ENCODE measurements around the gene SPDEF. TPM values are rescaled to one million over a fixed set of nuclear protein-coding genes. Genes with fewer than 3 reads are reported as not detected.

SPDEF gene
- total and polyA plus RNA-seq, 2 of the 13 experiments (the other 11 are each of a cell fraction or from before 2014, with no cell fraction given), result not detected

GRCh38 chr6:34568341-34569201, 12.4 kb upstream of the SPDEF start (continued):
- no peak for TF ChIP-seq ZKSCAN8 (CRISPR knock-in tag; IDR thresholded peaks at IDR 0.05; ENCODE audit: borderline replicate concordance)

GRCh38 chr6:34566830-34567546, 10.9 kb upstream of the SPDEF start:
- Histone ChIP-seq H3K9ac (ENCODE audit: insufficient read depth, low read depth, low read length) (no peak overlapping the region), H3K4me2 (ENCODE audit: low read depth, low read length) (peak overlapping the region; percentile 53), H3K4me1 (ENCODE audit: insufficient read depth, low read length) (peaks cover 71% of the 10 kb centered on the region), H3K79me2 (ENCODE audit: insufficient read depth, low read length) (no peaks in the 10 kb centered on the region), H2AFZ (ENCODE audit: low read length) (no peak overlapping the region), H3K27me3 (ENCODE audit: control insufficient read depth in 1 of 2, insufficient read depth in 2 of 2, low read length in 2 of 2) (peaks cover 6 to 34% of the 10 kb centered on the region in 2 experiments; a peak in 4 of 5 replicates), H3K27ac (ENCODE audit: extremely low read length, insufficient read depth, low read length) (no peak overlapping the region), H3K36me3 (replicated peaks in 1 of 2; ENCODE audit: control insufficient read depth in 1 of 2, insufficient read depth in 2 of 2, low read length in 2 of 2) (no peaks in the 10 kb centered on the region), H3K4me3 (replicated peaks in 1 of 3; ENCODE audit: insufficient read depth in 1 of 3, low read depth in 2 of 3, low read length in 3 of 3) (no peak overlapping the region; a peak in 1 of 6 replicates), H3K9me3 (ENCODE audit: low read length) (no peaks in the 10 kb centered on the region), H4K20me1 (ENCODE audit: insufficient read depth, low read length) (no peaks in the 10 kb centered on the region)
- intact Hi-C loops (cut with micrococcal nuclease; ENCODE audit: unreplicated experiment), result no loop called here
- in situ Hi-C loops (cut with HindIII; ENCODE audit: extremely low pct_ligation_motif_present, low pct_unique_long_range_greater_than_20kb), result no loop called here
- WGBS (ENCODE audit: low lambda C conversion rate), result 30% methylated on average over 11 of the region's 14 CpGs
- POLR2A ChIA-PET, result interaction anchor here (0.7 kb wide), 1 partner anchor 232 kb away, joined by 3 read pairs; no protein-coding TSS in a partner anchor
- BruUV-seq (replicated peaks), result no TSS peak
- CTCF ChIA-PET (ENCODE audit: low intra/inter-chr PET ratio, low total read pairs), result no interaction called here
- ATAC-seq (no peak; the same call in 1 of the 3 replicates), FAIRE-seq (no peak), DNase-seq (ENCODE audit: low spot score) (peak; percentile 39)
- TF ChIP-seq ZBTB20 (CRISPR knock-in tag; IDR thresholded peaks at IDR 0.05; ENCODE audit: borderline replicate concordance, low read depth) (0 out of 2 replicates have a peak, but pooled peaks have one; percentile 43), ZNF407 (CRISPR knock-in tag; IDR thresholded peaks at IDR 0.05; ENCODE audit: not compliant biosample characterization) (peak; percentile 8), FOXA1 (IDR thresholded peaks at IDR 0.05) (no peak), FOXA1 (CRISPR knock-in tag; IDR thresholded peaks at IDR 0.05) (peak; percentile 35; the same call in 1 of the 2 replicates), ZNF652 (CRISPR knock-in tag; IDR thresholded peaks at IDR 0.05; ENCODE audit: borderline replicate concordance, low read depth) (no peak), ZNF629 (CRISPR knock-in tag; conservative IDR thresholded peaks at IDR 0.05) (no peak), KMT2B (CRISPR knock-in tag; IDR thresholded peaks at IDR 0.05) (no peak), ZBTB21 (CRISPR knock-in tag; IDR thresholded peaks at IDR 0.05) (no peak), ZNF292 (CRISPR knock-in tag; IDR thresholded peaks at IDR 0.05; ENCODE audit: borderline replicate concordance, low read depth) (no peak), NRL (CRISPR knock-in tag; IDR thresholded peaks at IDR 0.05; ENCODE audit: borderline replicate concordance) (no peak), HNF4G (IDR thresholded peaks at IDR 0.05; ENCODE audit: borderline replicate concordance, low read depth, low read length) (no peak), HNF4G (CRISPR knock-in tag; IDR thresholded peaks at IDR 0.05; ENCODE audit: borderline replicate concordance, low read depth) (no peak)

Measured in HepG2 (cell line).